ENCODE data around the gene SERPINB2. TPM values are rescaled to one million over a fixed set of nuclear protein-coding genes. Genes with fewer than 3 reads are reported as not detected.

The SERPINB2 gene
- total RNA-seq, 2 experiments from 2014 or later: 0.25 TPM; not detected in 1

- no peak for ATAC-seq (ENCODE audit: poor library complexity)
- Histone ChIP-seq H3K27me3 (ENCODE audit: control insufficient read depth in 1 of 2, insufficient read depth in 2 of 2, low read length in 2 of 2) (no peaks in the 10 kb centered on the region), H3K27ac (ENCODE audit: low read depth in 1 of 2, low read length in 2 of 2) (no peak overlapping the region), H3K9me3 (ENCODE audit: control insufficient read depth in 1 of 2, insufficient read depth in 1 of 2, low read length in 2 of 2) (no peaks in the 10 kb centered on the region), H3K4me3 (ENCODE audit: low read length) (no peak overlapping the region), H3K4me1 (ENCODE audit: insufficient read depth, low read length) (no peaks in the 10 kb centered on the region), H3K36me3 (ENCODE audit: insufficient read depth, low read length) (no peaks in the 10 kb centered on the region)
- Mint-ChIP-seq H3K27ac (no peak overlapping the region), H3K36me3 (ENCODE audit: low read depth) (no peaks in the 10 kb centered on the region), H3K4me3 (no peak overlapping the region), H3K9me3 (no peaks in the 10 kb centered on the region), H3K4me1 (ENCODE audit: low read depth) (no peaks in the 10 kb centered on the region), H3K27me3 (peaks cover 27% of the 10 kb centered on the region)
- ChIA-PET CTCF (no interaction called here), POLR2A (no interaction called here)
- intact Hi-C loops (cut with DNase I, micrococcal nuclease): no loop called here
- no peak for TF ChIP-seq CTCF (IDR thresholded peaks at IDR 0.05)
- DNase-seq: no peak
Observed at GRCh38 chr18:63906056-63906455, 18.6 kb downstream of the SERPINB2 start.

- no peak within 1 kb of the TSS for H3K4me3 ChIP-seq (ENCODE audit: low read length)
- H3K4me1 ChIP-seq (ENCODE audit: insufficient read depth, low read length): no peaks in the 10 kb centered on the region
- Mint-ChIP-seq H3K27me3 (peaks cover 39% of the 10 kb centered on the region), H3K36me3 (ENCODE audit: low read depth) (no peaks in the 10 kb centered on the region), H3K27ac (no peak within 1 kb of the TSS), H3K4me1 (ENCODE audit: low read depth) (no peaks in the 10 kb centered on the region), H3K9me3 (no peaks in the 10 kb centered on the region), H3K4me3 (no peak within 1 kb of the TSS)
- intact Hi-C loops (cut with DNase I, micrococcal nuclease): no loop called here
- H3K27me3 ChIP-seq (ENCODE audit: control insufficient read depth in 1 of 2, insufficient read depth in 2 of 2, low read length in 2 of 2): peaks cover 0 to 1% of the 10 kb centered on the region in 2 experiments
- no peak for ATAC-seq (ENCODE audit: poor library complexity)
- H3K9me3 ChIP-seq (ENCODE audit: control insufficient read depth in 1 of 2, insufficient read depth in 1 of 2, low read length in 2 of 2): no peaks in the 10 kb centered on the region
- DNase-seq: no peak
- H3K36me3 ChIP-seq (ENCODE audit: insufficient read depth, low read length): no peaks in the 10 kb centered on the region
- CTCF ChIA-PET: no interaction called here
- no peak for TF ChIP-seq CTCF (IDR thresholded peaks at IDR 0.05)
- H3K27ac ChIP-seq (ENCODE audit: low read depth in 1 of 2, low read length in 2 of 2): no peak within 1 kb of the TSS
- POLR2A ChIA-PET: no interaction called here
Observed at GRCh38 chr18:63907664-63908063, 20.2 kb downstream of the SERPINB2 start, which contains the start of gene SERPINB10. Gene SERPINB10, plus strand, starts transcription at chr18:63907958. Its CDS starts 7,553 bp downstream, at chr18:63915511.

- Mint-ChIP-seq H3K36me3 (ENCODE audit: low read depth) (no peaks in the 10 kb centered on the region), H3K4me3 (no peak overlapping the region), H3K27ac (no peak overlapping the region), H3K27me3 (peaks cover 45% of the 10 kb centered on the region), H3K9me3 (no peaks in the 10 kb centered on the region), H3K4me1 (ENCODE audit: low read depth) (no peaks in the 10 kb centered on the region)
- ChIA-PET CTCF (no interaction called here), POLR2A (no interaction called here)
- Histone ChIP-seq H3K4me1 (ENCODE audit: insufficient read depth, low read length) (no peaks in the 10 kb centered on the region), H3K9me3 (ENCODE audit: control insufficient read depth in 1 of 2, insufficient read depth in 1 of 2, low read length in 2 of 2) (no peaks in the 10 kb centered on the region), H3K4me3 (ENCODE audit: low read length) (no peak overlapping the region), H3K36me3 (ENCODE audit: insufficient read depth, low read length) (no peaks in the 10 kb centered on the region), H3K27ac (ENCODE audit: low read depth in 1 of 2, low read length in 2 of 2) (no peak overlapping the region), H3K27me3 (ENCODE audit: control insufficient read depth in 1 of 2, insufficient read depth in 2 of 2, low read length in 2 of 2) (peaks cover 0 to 6% of the 10 kb centered on the region in 2 experiments)
- peak in 2 of 14 experiments; percentile 22 to 26 for DNase-seq
- TF ChIP-seq CTCF (IDR thresholded peaks at IDR 0.05): no peak
- no peak for ATAC-seq (ENCODE audit: poor library complexity)
- intact Hi-C loops (cut with DNase I, micrococcal nuclease): no loop called here
Observed at GRCh38 chr18:63908858-63909257, 21.4 kb downstream of the SERPINB2 start.

Measured in CD4-positive, alpha-beta T cell (primary cell).